HG03558 (cell line): ENCODE data around the gene UNCX.
"Not testable (repeated sequence)": the region's sequence is repeated elsewhere in the genome, so short reads cannot be mapped to it uniquely, and the experiment has no call there.

Experiments
- ATAC-seq: cut with Tn5 transposase; IDR thresholded peaks from one replicate; pipeline ENCODE4 v1.9.1; 2021; ENCODE audit warnings: moderate number of reproducible peaks; ENCODE audit not compliant: unreplicated experiment; ENCODE audit errors: extremely low read depth

The UNCX gene

DNA sequence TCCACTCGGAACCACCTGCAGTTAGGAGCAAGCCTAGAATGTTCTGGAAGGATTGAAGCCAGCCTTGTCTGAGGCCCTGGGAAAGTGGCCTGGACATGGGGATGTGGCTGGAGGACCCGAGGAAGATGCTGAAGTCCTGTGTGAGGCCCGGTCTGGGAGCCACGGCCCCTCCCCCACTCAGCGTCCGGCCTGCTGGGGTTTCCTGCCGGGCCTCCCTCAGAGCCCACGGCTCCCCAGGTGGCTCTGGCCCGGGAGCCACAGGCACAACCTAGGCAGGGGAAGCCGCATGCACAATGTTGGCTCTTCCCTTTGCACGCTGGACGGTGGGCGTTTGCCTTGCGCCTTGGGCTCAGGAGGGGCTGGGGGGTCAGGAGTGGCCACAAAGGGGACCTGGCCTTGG is 39.0 kb downstream of the UNCX start:
- no peak for ATAC-seq

DNA sequence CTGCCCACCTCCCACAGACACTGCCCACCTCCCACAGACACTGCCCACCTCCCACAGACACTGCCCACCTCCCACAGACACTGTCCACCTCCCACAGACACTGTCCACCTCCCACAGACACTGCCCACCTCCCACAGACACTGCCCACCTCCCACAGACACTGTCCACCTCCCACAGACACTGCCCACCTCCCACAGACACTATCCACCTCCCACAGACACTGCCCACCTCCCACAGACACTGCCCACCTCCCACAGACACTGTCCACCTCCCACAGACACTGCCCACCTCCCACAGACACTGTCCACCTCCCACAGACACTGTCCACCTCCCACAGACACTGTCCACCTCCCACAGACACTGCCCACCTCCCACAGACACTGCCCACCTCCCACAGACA is 39.5 kb downstream of the UNCX start:
- ATAC-seq: not testable (repeated sequence)

DNA sequence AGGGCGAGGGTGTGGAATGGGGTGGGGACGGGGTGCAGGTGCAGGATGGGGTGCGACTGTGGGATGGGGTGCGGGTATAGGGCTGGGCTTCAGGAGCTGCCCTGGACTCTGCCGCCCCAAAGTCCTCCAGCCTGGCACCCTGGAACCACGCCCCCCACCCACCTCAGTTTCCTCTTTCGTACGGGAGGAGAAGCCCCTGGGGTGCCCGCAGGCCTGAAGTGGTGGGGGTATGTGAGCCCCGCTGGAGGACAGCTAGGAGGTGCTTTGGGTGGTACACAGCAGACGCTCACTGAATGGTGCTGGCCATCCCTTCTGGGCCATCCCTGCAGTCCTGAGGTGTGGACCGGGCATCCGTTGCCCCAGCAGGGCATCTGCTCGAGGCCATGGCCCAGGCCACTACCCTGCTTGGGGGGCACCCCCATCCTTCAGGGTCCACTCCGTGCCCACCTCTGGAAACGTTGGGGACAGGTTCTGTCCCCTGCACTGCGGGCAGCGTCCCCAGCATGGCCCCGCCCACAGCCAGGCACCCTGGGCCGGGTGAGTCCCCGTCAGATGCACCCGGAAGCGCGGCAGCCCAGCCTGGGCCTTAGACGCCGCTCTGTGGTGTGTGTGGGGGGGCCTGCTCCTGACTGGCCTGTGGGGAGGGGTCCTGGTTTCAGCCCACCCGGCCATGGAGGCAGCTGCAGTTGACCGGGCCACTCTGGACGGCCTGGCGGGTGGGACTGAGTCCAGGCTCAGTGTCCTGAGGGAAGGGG is 41.6 kb downstream of the UNCX start:
- no peak for ATAC-seq

DNA sequence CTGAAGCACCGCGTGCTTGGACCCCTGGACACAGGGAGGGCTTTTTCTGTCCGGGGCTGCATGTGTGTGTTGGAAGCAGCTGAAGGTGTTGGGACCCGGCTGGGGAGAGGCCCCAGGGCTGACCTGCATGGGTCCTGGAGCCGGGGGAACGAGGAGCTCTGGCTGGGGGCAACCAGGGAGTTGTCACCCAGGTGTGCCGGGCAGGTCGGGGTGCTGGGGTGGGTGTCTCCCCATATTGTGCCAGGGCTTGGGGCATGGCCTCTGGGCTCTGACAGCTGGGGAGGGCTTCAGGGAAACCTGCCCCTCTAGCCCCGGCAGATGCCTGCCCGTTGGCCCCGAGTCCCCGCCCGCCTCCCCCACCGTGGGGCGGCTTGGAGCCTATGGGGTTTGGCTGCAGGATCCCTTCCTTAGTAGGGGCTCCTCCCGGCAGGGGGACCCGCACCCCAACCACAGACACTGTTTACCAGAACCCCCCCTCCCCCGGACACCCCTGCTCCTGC is 42.3 kb downstream of the UNCX start:
- ATAC-seq: no peak

DNA sequence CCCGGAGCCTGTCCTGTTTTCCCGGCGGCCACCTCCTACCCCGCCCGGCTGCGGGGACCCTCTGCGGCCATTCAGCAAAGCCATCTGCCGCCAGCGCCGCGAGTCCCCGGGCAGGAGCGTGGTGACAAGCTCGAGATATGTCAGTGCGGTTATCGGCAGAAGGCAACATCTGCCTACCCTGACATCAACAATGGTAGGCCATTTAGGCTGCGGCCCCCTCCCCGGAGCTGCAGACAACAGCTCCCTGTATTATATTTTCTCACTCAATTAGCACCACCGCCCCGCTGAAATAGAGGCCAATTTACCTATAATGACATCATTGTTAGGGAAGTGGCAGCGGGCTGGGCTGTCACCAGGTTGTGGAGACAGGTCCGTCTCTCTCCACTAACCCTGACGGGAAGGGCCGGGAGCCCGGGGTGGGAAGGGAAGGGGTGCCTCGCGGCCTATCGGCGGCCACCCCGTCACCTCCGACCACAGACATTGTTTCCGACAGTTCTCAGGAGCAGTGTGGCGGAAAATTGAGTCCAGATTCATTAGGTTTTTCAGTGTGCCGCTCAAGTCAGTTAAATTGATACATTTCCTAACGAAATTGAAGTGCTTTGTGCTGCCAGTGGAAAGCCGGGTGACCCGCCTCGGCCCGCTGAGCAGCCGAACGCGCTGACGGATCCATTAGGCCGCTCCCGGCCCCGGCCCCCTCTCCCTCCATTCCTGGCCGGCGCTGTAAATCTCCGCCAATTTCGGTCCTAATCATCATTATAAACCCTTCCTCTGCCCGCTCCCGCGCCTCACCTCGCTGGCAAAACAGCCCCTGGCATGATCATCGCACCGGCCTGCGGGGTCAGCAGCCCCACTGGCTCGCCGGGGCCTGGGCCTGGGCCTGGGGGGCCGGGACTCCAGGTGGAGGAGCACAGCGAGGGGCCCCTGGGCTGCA is 43.0 kb downstream of the UNCX start:
- ATAC-seq: no peak

DNA sequence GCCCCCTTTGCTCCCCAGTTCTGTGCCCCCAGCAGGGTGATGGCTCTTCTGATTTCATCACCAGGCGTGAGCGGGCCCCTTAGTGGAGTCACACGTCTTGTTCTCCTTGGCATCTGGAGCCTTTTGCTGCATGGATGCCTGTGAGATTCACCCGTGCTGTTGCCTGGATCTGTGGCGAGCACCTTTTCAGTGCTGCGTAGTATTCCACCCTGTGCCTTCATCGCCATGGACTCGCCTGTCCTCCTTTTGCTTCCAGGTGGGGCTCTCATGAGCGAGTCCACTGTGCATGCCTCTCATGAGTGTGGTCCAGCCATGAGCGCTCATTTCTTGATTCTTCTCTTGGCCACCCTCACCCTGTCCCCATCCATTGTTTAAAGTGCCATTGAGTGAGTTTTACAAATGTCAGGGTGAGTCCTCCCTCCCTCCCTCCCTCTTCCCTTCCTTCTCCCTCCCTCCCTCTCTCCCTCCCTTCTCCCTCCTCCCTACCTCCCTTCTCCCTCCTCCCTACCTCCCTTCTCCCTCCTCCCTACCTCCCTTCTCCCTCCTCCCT is 44.0 kb downstream of the UNCX start:
- ATAC-seq: no peak

DNA sequence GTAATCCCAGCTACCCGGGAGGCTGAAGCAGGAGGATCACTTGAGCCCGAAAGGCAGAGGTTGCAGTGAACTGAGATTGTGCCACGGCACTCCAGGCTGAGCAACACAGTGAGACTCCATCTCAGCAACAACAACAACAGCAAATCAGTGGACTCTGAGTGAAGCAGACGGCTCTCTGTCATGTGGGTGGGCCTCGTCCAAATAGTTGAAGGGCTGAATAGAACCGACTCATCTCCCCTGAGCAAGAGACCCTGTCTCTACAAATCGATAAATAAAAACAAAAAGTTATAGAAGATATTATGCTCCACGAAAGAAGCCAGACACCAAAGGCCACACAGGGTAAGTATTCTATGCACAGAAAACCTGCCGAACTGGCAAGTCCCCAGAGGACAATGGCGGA is 45.9 kb downstream of the UNCX start:
- ATAC-seq: no peak

DNA sequence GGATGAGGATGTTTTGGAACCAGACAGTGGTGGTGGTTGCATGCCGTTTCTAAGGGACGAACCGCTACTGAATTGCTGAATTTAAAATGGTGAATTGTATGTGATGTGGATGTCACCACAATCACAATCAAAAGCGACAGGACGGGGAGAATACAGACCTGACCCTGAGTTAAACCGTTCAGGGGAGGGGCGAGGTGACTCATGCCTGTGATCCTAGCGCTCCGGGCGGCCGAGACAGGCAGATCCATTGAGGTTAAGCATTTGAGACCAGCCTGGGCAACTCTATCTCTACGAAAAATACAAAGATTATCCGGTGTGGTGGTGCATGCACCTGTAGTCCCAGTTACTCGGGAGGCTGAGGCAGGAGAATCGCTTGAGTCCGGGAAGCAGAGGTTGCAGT is 46.4 kb downstream of the UNCX start:
- no peak for ATAC-seq

DNA sequence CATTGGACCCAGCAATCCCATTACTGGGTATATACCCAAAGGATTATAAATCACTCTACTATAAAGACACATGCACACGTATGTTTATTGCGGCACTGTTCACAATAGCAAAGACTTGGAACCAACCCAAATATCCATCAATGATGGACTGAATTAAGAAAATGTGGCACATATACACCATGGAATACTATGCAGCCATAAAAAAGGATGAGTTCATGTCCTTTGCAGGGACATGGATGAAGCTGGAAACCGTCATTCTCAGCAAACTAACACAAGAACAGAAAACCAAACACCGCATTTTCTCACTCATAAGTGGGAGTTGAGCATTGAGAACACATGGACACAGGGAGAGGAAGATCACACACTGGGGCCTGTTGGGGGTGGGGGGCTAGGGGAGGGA is 47.2 kb downstream of the UNCX start:
- ATAC-seq: not testable (repeated sequence)

DNA sequence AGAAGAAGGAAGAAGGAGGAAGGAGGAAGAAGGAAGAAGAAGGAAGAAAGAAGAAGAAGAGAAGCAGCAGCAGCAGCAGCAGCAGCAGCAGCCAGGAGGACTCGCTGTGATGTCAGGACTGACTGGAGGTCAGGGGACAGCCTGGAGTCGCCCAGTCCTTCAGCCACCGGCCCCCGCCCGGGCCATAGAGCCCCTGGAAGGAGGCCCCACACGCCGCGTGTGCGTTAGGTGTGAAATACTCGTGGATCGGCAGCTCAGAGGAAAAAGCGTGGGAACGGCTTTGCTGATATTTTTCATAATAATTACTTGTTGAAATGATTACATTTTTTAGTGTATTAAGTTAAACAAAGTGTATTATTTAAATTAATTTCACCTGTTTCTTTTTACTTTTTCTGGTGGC is 48.4 kb downstream of the UNCX start:
- no peak for ATAC-seq

DNA sequence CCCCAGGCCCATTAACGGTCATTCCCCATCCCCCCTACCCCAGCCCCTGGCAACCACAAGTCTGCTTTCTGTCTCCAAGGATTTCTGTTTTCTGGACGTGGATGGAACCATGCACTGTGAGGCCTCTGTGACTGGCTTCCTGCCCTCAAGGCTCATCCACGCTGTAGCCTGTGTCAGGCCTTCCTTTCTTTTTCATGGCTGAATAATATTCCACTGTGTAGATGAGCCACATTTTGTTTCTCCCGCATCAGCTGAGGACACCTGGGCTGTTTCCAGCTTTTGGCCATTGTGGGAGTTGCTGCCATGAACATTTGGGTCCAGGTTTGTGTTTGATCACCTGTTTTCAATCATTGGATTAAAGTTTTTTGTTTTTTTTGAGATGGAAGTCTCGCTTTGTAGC is 50.0 kb downstream of the UNCX start:
- no peak for ATAC-seq

DNA sequence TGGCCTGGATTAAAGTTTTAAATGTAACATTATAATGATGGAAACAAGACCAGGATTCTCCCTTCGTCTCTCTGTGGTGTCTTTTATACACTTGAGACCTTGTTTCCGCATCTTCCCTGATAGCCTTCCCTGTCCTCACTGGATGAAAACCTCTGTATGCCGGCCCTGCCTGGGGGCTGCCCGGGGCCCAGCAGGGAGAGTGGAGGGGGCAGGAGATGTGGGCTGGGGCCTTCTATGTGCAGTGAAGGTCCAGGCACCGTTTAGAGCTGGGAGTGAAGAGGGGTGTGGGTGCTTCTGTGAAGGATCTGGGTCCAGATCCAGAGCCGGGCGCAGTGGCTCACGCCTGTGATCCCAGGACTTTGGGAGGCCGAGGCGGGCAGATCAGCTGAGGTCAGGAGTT is 50.7 kb downstream of the UNCX start:
- ATAC-seq: no peak

DNA sequence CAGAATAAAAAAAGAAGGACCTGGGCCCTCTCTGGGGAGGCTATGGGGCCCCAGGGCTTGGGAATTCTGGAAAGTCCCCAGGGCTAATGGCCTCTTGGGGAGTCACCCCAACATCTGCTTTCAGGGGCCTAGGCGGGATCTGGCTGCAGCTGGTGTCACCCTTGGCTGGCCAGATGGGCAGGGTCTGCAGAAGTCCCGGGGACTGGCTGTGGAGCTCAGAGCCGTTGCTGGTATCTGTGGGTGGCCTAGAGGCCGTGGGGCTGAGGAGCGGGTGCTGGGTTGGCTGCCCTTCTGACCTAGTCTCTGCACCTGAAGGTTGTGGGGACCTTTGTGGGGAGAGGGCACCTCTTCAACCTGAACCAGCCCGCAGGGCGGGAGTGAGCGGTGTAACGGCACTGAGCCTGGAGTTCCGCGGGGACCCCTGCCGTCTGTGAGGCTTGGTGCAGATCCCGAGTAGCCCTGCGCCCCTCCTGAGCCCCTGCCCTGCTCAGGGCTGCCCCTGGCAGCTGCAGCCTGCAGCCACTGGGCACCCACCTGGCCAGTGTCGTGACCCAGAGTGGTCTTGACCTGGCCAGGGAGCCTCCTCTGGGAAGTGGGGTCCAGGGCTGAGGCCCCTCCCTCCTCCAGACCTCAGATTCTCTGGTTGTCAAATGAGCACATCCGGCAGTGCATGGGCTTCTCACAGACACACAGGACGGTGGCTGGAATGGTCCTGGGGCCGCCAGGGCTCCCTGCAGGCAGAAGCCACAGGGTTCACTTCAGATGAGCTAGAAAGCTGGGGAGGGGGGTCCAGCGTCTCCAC is 51.5 kb downstream of the UNCX start:
- no peak for ATAC-seq

DNA sequence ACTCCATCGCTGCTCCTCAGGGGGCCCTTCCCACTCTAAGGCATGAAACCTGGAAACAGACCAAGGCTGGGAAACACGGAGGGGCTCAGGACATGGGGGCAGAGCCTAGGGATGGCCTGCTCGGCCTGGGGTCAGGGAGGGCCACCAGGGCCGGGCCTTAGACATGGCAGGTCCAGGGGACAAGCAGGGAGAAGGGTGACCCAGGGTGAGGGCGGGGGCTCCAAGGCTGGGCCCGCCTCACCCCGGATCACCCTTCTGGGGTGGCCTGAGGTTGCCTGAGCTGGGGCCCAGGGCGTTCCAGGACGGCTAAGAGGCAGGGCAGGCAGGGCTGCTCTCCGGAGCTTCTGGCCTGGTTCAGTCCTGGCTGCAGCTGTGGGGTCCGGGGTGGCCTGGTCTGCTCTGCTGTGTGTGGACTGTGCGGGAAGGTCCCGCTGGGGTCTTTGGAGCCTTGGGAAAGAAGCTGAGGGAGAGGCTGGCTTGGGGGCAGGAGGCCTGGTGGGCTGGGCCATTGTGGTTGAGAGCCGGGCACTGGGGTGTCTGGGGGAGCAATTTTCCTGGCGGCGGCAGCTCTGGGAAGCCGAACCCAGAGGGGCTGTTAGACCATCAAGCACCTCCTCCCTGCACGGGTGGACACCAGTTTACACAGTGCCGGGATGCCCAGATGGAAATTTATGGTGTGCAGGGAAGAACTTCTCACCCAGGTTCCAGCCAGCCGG is 52.2 kb downstream of the UNCX start:
- ATAC-seq: no peak

DNA sequence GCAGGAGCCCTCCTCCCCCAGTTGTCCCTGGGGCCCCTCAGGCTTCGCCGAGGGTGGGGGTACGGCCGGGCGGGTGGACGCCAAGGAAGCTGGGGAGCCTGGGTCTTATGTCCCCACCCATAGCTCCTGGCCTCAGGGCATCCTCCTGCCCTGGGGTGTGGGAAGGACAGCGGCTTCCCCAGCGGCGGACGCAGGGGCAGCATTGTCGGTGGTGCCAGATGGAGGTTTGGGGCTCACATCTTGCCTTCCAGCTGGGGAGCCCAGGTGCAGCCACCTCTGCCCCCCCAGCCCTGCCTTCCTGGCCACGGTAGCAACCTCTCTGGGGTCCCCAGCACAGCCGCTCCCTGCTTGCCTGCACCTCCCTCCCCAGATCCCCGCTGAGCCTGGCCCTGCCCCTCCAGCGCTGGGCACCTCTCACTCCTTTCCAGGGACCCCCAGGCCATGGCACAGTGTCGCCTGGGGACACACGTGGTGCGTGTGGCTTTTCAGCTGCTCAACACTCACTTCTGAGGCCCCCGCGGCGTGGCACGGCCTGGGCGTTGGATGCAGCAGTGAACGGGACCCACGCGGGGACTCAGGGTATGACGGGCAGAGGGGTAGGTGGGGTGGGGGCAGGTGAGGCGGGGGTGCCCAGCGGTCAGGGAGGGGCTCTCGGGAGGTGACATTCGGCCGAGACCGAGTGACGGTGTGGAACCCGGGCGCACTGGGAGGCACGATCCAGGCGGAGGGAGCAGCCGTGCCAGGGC is 53.1 kb downstream of the UNCX start:
- no peak for ATAC-seq
